Measurements from ENCODE around the gene APOL1. TPM values are rescaled to one million over a fixed set of nuclear protein-coding genes. Genes with fewer than 3 reads are reported as not detected.
"Not testable (repeated sequence)": the region's sequence is repeated elsewhere in the genome, so short reads cannot be mapped to it uniquely, and the experiment has no call there.

APOL1 gene
- polyA plus RNA-seq, 1 donor from 2014 or later: not detected

- Histone ChIP-seq H3K9ac (ENCODE audit: low read length) (no peak overlapping the region), H3K9me3 (ENCODE audit: low read length) (no peaks in the 10 kb centered on the region), H3K4me2 (ENCODE audit: low read length) (no peak overlapping the region), H2AFZ (ENCODE audit: low read depth, low read length) (no peak overlapping the region), H3K9me2 (ENCODE audit: insufficient read depth, low read length) (no peaks in the 10 kb centered on the region), H3K4me3 (ENCODE audit: low read length) (no peak overlapping the region), H3K27ac (ENCODE audit: low read length) (no peak overlapping the region), H3F3A (ENCODE audit: insufficient read depth, low read length, poor library complexity, severe bottlenecking) (no peaks in the 10 kb centered on the region), H4K20me1 (ENCODE audit: insufficient read depth) (no peaks in the 10 kb centered on the region), H3K36me3 (ENCODE audit: insufficient read depth, low read length) (no peaks in the 10 kb centered on the region), H3K79me2 (replicated peaks; ENCODE audit: insufficient read depth, low read length) (no peaks in the 10 kb centered on the region), H3K27me3 (ENCODE audit: insufficient read depth, low read depth, low read length) (no peaks in the 10 kb centered on the region)
- TF ChIP-seq TAF1 (IDR thresholded peaks at IDR 0.05; ENCODE audit: low read depth) (no peak), SMC3 (conservative IDR thresholded peaks at IDR 0.05; ENCODE audit: poor library complexity) (no peak), EZH2 (IDR thresholded peaks at IDR 0.05; ENCODE audit: borderline replicate concordance, insufficient read depth, low read length, poor library complexity, severe bottlenecking) (no peak), EP300 (conservative IDR thresholded peaks at IDR 0.05; ENCODE audit: poor library complexity, severe bottlenecking) (no peak), REST (IDR thresholded peaks at IDR 0.05; ENCODE audit: borderline replicate concordance) (no peak), POLR2AphosphoS5 (IDR thresholded peaks at IDR 0.05) (no peak), MXI1 (conservative IDR thresholded peaks at IDR 0.05; ENCODE audit: poor library complexity, severe bottlenecking) (no peak), RAD21 (conservative IDR thresholded peaks at IDR 0.05) (no peak)
- TF ChIP-seq, protein P1, sequence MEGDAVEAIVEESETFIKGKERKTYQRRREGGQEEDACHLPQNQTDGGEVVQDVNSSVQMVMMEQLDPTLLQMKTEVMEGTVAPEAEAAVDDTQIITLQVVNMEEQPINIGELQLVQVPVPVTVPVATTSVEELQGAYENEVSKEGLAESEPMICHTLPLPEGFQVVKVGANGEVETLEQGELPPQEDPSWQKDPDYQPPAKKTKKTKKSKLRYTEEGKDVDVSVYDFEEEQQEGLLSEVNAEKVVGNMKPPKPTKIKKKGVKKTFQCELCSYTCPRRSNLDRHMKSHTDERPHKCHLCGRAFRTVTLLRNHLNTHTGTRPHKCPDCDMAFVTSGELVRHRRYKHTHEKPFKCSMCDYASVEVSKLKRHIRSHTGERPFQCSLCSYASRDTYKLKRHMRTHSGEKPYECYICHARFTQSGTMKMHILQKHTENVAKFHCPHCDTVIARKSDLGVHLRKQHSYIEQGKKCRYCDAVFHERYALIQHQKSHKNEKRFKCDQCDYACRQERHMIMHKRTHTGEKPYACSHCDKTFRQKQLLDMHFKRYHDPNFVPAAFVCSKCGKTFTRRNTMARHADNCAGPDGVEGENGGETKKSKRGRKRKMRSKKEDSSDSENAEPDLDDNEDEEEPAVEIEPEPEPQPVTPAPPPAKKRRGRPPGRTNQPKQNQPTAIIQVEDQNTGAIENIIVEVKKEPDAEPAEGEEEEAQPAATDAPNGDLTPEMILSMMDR (IDR thresholded peaks at IDR 0.05; ENCODE audit: poor library complexity, severe bottlenecking): no peak
Observed at GRCh38 chr22:36208914-36209313, 44.0 kb upstream of the APOL1 start.

DNA sequence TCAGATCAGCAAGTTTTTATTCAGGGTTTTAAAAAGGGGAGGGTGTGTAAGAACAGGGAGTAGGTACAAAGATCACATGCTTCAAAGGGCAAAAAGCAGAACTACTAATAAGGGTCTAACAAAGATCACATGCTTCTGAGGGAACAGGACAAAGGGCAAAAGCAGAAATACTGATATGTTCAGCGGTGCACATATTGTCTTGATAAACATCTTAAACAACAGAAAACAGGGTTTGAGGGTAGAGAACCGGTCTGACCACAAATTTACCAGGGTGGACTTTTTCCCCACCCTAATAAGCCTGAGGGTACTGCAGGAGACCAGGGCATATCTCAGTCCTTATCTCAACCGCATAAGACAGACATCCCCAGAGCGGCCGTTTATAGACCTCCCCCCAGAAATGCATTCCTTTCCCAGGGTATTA lies 43.4 kb upstream of the APOL1 start:
- not testable (repeated sequence) for H3K9me2 ChIP-seq (ENCODE audit: insufficient read depth, low read length); H3K27ac ChIP-seq (ENCODE audit: low read length); H3F3A ChIP-seq (ENCODE audit: insufficient read depth, low read length, poor library complexity, severe bottlenecking); H4K20me1 ChIP-seq (ENCODE audit: insufficient read depth); H3K9ac ChIP-seq (ENCODE audit: low read length); H3K9me3 ChIP-seq (ENCODE audit: low read length); H3K36me3 ChIP-seq (ENCODE audit: insufficient read depth, low read length); H2AFZ ChIP-seq (ENCODE audit: low read depth, low read length); H3K27me3 ChIP-seq (ENCODE audit: insufficient read depth, low read depth, low read length); H3K4me3 ChIP-seq (ENCODE audit: low read length); H3K79me2 ChIP-seq (replicated peaks; ENCODE audit: insufficient read depth, low read length); H3K4me2 ChIP-seq (ENCODE audit: low read length)

DNA sequence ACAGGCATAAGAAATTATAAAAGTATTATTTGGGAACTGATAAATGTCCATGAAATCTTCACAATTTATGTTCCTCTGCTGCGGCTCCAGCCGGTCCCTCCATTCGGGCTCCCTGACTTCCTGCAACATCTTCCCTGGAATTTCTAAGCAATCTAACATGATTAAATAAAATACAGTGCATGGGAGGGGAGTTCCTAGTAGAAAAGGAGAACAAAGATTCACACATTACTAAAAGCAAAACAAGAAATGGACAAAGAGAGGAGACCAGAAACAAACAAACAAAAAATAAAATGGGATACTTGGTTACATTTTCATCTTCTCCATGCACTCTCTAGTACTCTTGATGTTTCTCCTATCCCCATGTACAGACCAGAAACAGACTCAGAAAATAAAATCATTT lies 42.7 kb upstream of the APOL1 start:
- no peak overlapping the region for H3K4me3 ChIP-seq (ENCODE audit: low read length)
- no peaks in the 10 kb centered on the region for H3K27me3 ChIP-seq (ENCODE audit: insufficient read depth, low read depth, low read length)
- H3K9ac ChIP-seq (ENCODE audit: low read length): no peak overlapping the region
- no peaks in the 10 kb centered on the region for H3K36me3 ChIP-seq (ENCODE audit: insufficient read depth, low read length)
- TF ChIP-seq REST (IDR thresholded peaks at IDR 0.05; ENCODE audit: borderline replicate concordance): no peak
- TF ChIP-seq, protein P1 (IDR thresholded peaks at IDR 0.05; ENCODE audit: poor library complexity, severe bottlenecking): no peak
- no peak for TF ChIP-seq TAF1 (IDR thresholded peaks at IDR 0.05; ENCODE audit: low read depth)
- TF ChIP-seq SMC3 (conservative IDR thresholded peaks at IDR 0.05; ENCODE audit: poor library complexity): no peak
- TF ChIP-seq EP300 (conservative IDR thresholded peaks at IDR 0.05; ENCODE audit: poor library complexity, severe bottlenecking): no peak
- TF ChIP-seq MXI1 (conservative IDR thresholded peaks at IDR 0.05; ENCODE audit: poor library complexity, severe bottlenecking): no peak
- TF ChIP-seq EZH2 (IDR thresholded peaks at IDR 0.05; ENCODE audit: borderline replicate concordance, insufficient read depth, low read length, poor library complexity, severe bottlenecking): no peak
- no peak for TF ChIP-seq POLR2AphosphoS5 (IDR thresholded peaks at IDR 0.05)
- no peak for TF ChIP-seq RAD21 (conservative IDR thresholded peaks at IDR 0.05)
- no peaks in the 10 kb centered on the region for H3K79me2 ChIP-seq (replicated peaks; ENCODE audit: insufficient read depth, low read length)
- no peak overlapping the region for H3K27ac ChIP-seq (ENCODE audit: low read length)
- no peaks in the 10 kb centered on the region for H3K9me3 ChIP-seq (ENCODE audit: low read length)
- no peaks in the 10 kb centered on the region for H3F3A ChIP-seq (ENCODE audit: insufficient read depth, low read length, poor library complexity, severe bottlenecking)
- H3K9me2 ChIP-seq (ENCODE audit: insufficient read depth, low read length): no peaks in the 10 kb centered on the region
- no peak overlapping the region for H3K4me2 ChIP-seq (ENCODE audit: low read length)
- no peaks in the 10 kb centered on the region for H4K20me1 ChIP-seq (ENCODE audit: insufficient read depth)
- H2AFZ ChIP-seq (ENCODE audit: low read depth, low read length): no peak overlapping the region
